GM19463 (cell line): ENCODE measurements around the gene CRMP1.
"Not testable (repeated sequence)": the region's sequence is repeated elsewhere in the genome, so short reads cannot be mapped to it uniquely, and the experiment has no call there.

ENCODE experiments used
- ATAC-seq: cut with Tn5 transposase; IDR thresholded peaks from one replicate; pipeline ENCODE4 v1.9.1; 2021; ENCODE audit warnings: mild to moderate bottlenecking, moderate library complexity; ENCODE audit not compliant: unreplicated experiment

The CRMP1 gene

GRCh38 chr4:5863461-5864113 is 29.3 kb downstream of the CRMP1 start:
- ATAC-seq: no peak

GRCh38 chr4:5858020-5858769 is 34.7 kb downstream of the CRMP1 start:
- ATAC-seq: no peak

GRCh38 chr4:5857199-5857598 is 35.7 kb downstream of the CRMP1 start:
- no peak for ATAC-seq

- not testable (repeated sequence) for ATAC-seq
Measured at GRCh38 chr4:5856362-5856761, 36.5 kb downstream of the CRMP1 start.

- no peak for ATAC-seq
Measured at GRCh38 chr4:5854929-5855328, 38.0 kb downstream of the CRMP1 start.

GRCh38 chr4:5852523-5853202 is 40.2 kb downstream of the CRMP1 start:
- ATAC-seq: no peak

- no peak for ATAC-seq
Measured at GRCh38 chr4:5851637-5852301, 41.1 kb downstream of the CRMP1 start.

GRCh38 chr4:5845035-5845905 is 47.6 kb downstream of the CRMP1 start:
- no peak for ATAC-seq

- ATAC-seq: no peak
Measured at GRCh38 chr4:5843573-5844530, 49.0 kb downstream of the CRMP1 start.

- no peak for ATAC-seq
Measured at GRCh38 chr4:5842456-5842855, 50.4 kb downstream of the CRMP1 start.

GRCh38 chr4:5839751-5840674 is 52.9 kb downstream of the CRMP1 start:
- no peak for ATAC-seq

GRCh38 chr4:5839332-5839731 is 53.6 kb downstream of the CRMP1 start:
- no peak for ATAC-seq

- ATAC-seq: not testable (repeated sequence)
Measured at GRCh38 chr4:5837483-5837882, 55.4 kb downstream of the CRMP1 start.

- no peak for ATAC-seq
Measured at GRCh38 chr4:5836943-5837342, 55.9 kb downstream of the CRMP1 start.

- ATAC-seq: no peak
Measured at GRCh38 chr4:5828005-5828391, 64.9 kb downstream of the CRMP1 start.

GRCh38 chr4:5827108-5828004 is 65.5 kb downstream of the CRMP1 start:
- no peak for ATAC-seq

GRCh38 chr4:5826437-5827107 is 66.3 kb downstream of the CRMP1 start:
- ATAC-seq: no peak
